ENCODE measurements around the gene TEKT3. TPM values are rescaled to one million over a fixed set of nuclear protein-coding genes. Genes with fewer than 3 reads are reported as not detected.

The TEKT3 gene
- total and polyA plus RNA-seq, 8 donors, result 0.65 to 2.7 (median 0.92) TPM; not detected in 5

DNA sequence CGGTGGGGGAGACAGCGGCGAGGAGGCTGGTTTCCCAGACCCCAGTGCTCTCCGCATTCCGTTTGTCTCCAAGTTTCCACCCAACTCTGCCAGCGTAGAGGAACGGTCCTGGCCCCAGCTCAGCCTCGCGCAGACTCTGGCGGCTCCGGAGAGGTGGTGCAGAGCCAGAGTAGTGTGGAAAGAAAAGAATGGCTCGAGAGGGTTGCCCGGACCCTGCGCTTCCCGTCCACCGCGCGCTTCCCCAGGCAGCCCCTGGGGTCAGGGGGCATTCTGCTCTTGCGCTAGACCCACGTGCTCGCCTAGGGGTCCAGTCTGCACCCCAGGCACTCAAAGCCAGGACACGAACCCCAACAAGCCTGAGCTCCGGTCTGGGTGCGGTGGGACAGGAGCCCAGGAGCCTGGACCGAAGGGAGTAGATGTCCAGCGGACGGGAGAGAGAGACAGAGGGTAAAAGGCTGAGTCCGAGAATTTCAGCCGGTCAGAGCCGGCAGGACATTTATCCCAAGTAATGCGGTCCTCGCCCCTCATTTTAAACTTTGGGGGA is 80.1 kb downstream of the TEKT3 start:
- TF ChIP-seq POLR2AphosphoS5 (IDR thresholded peaks at IDR 0.05) (no peak), POLR2A (IDR thresholded peaks at IDR 0.05) (no peak), EP300 (IDR thresholded peaks at IDR 0.05) (no peak)
- TF ChIP-seq, protein P1, sequence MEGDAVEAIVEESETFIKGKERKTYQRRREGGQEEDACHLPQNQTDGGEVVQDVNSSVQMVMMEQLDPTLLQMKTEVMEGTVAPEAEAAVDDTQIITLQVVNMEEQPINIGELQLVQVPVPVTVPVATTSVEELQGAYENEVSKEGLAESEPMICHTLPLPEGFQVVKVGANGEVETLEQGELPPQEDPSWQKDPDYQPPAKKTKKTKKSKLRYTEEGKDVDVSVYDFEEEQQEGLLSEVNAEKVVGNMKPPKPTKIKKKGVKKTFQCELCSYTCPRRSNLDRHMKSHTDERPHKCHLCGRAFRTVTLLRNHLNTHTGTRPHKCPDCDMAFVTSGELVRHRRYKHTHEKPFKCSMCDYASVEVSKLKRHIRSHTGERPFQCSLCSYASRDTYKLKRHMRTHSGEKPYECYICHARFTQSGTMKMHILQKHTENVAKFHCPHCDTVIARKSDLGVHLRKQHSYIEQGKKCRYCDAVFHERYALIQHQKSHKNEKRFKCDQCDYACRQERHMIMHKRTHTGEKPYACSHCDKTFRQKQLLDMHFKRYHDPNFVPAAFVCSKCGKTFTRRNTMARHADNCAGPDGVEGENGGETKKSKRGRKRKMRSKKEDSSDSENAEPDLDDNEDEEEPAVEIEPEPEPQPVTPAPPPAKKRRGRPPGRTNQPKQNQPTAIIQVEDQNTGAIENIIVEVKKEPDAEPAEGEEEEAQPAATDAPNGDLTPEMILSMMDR (IDR thresholded peaks at IDR 0.05), result no peak
- H3K36me3 ChIP-seq, result peaks cover 15 to 25% (median 16%) of the 10 kb centered on the region in 4 donors
- H3K27me3 ChIP-seq, result peaks cover 0 to 45% (median 25%) of the 10 kb centered on the region in 3 donors
- H3K4me1 ChIP-seq, result peaks cover 43 to 88% (median 85%) of the 10 kb centered on the region in 4 donors
- peak overlapping the region; percentile 47 to 99 (median 96) for H3K27ac ChIP-seq
- intact Hi-C loops (cut with DNase I; ENCODE audit: low total_unique reads), result no loop called here
- H3K4me3 ChIP-seq, result peak overlapping the region; percentile 57 to 61 (median 58)
- H3K9me3 ChIP-seq, result no peaks in the 10 kb centered on the region
- peak; percentile 36 to 76 for DNase-seq
- 4 to 6% (median 4%) methylated on average over 30 to 32 of the region's 32 CpGs for WGBS, 5 donors

GRCh38 chr17:15260376-15261257 is 80.8 kb downstream of the TEKT3 start:
- TF ChIP-seq POLR2A (IDR thresholded peaks at IDR 0.05) (no peak), EP300 (IDR thresholded peaks at IDR 0.05) (no peak), POLR2AphosphoS5 (IDR thresholded peaks at IDR 0.05) (peak; percentile 30 to 43 (median 43))
- TF ChIP-seq, protein P1 (IDR thresholded peaks at IDR 0.05), result peak in 5 of 7 experiments; percentile 4 to 91 (median 64)
- Histone ChIP-seq H3K4me1 (peaks cover 50 to 94% (median 89%) of the 10 kb centered on the region in 4 donors), H3K27me3 (peaks cover 0 to 45% (median 25%) of the 10 kb centered on the region in 3 donors), H3K4me3 (peak overlapping the region; percentile 57 to 61 (median 58)), H3K36me3 (peaks cover 15 to 32% (median 21%) of the 10 kb centered on the region in 4 donors), H3K27ac (peak overlapping the region; percentile 53 to 99 (median 96)), H3K9me3 (no peaks in the 10 kb centered on the region)
- WGBS, 5 donors, result 0 to 2% (median 1%) methylated on average over 25 to 67 of the region's 67 CpGs
- DNase-seq, result peak; percentile 84 to 96
- intact Hi-C loops (cut with DNase I; ENCODE audit: low total_unique reads), result no loop called here

GRCh38 chr17:15257796-15258512 is 83.4 kb downstream of the TEKT3 start:
- Histone ChIP-seq H3K9me3 (no peaks in the 10 kb centered on the region), H3K36me3 (peaks cover 25 to 59% (median 43%) of the 10 kb centered on the region in 4 donors), H3K4me1 (peaks cover 40 to 94% (median 81%) of the 10 kb centered on the region in 4 donors), H3K27me3 (peaks cover 0 to 24% (median 21%) of the 10 kb centered on the region in 3 donors), H3K4me3 (peak overlapping the region; percentile 21 to 60 (median 57)), H3K27ac (peak overlapping the region in 4 of 5 donors; percentile 27 to 99 (median 95))
- 65 to 85% (median 83%) methylated on average over 6 of the region's 6 CpGs for WGBS, 5 donors
- intact Hi-C loops (cut with DNase I; ENCODE audit: low total_unique reads), result loop anchor here (5.0 kb wide), 1 partner anchor 244 kb away; no protein-coding TSS in a partner anchor
- no peak for DNase-seq
- TF ChIP-seq EP300 (IDR thresholded peaks at IDR 0.05) (no peak), POLR2AphosphoS5 (IDR thresholded peaks at IDR 0.05) (no peak), POLR2A (IDR thresholded peaks at IDR 0.05) (no peak)
- TF ChIP-seq, protein P1 (IDR thresholded peaks at IDR 0.05), result no peak
